ENCODE data around the gene MEF2D.

The MEF2D gene

GRCh38 chr1:156495401-156496140 lies 5.0 kb downstream of the MEF2D start:
- TF ChIP-seq REST (IDR thresholded peaks at IDR 0.05; ENCODE audit: low read depth): no peak
- TF ChIP-seq CEBPB (IDR thresholded peaks at IDR 0.05): no peak
- TF ChIP-seq ZBTB7A (IDR thresholded peaks at IDR 0.05; ENCODE audit: low read depth): no peak
- TF ChIP-seq EP300 (IDR thresholded peaks at IDR 0.05; ENCODE audit: borderline replicate concordance): no peak
- no peak for TF ChIP-seq NFIC (IDR thresholded peaks at IDR 0.05)
- TF ChIP-seq TCF12 (IDR thresholded peaks at IDR 0.05; ENCODE audit: low read depth): no peak
- TF ChIP-seq YY1 (IDR thresholded peaks at IDR 0.05; ENCODE audit: low read depth): no peak
- TF ChIP-seq CREB1 (IDR thresholded peaks at IDR 0.05; ENCODE audit: low read depth): no peak
- no peak for TF ChIP-seq MAX (IDR thresholded peaks at IDR 0.05)
- TF ChIP-seq FOXM1 (IDR thresholded peaks at IDR 0.05; ENCODE audit: borderline replicate concordance, low read depth): no peak
- no peak for TF ChIP-seq TEAD4 (IDR thresholded peaks at IDR 0.05)
- TF ChIP-seq USF1 (IDR thresholded peaks at IDR 0.05): no peak
- TF ChIP-seq TAF1 (IDR thresholded peaks at IDR 0.05; ENCODE audit: low read depth): no peak
- no peak for TF ChIP-seq RAD21 (IDR thresholded peaks at IDR 0.05; ENCODE audit: low read depth)
- TF ChIP-seq EGR1 (IDR thresholded peaks at IDR 0.05): no peak

- no peak for TF ChIP-seq ZBTB7A (IDR thresholded peaks at IDR 0.05; ENCODE audit: low read depth)
- TF ChIP-seq RAD21 (IDR thresholded peaks at IDR 0.05; ENCODE audit: low read depth): no peak
- no peak for TF ChIP-seq TCF12 (IDR thresholded peaks at IDR 0.05; ENCODE audit: low read depth)
- TF ChIP-seq TAF1 (IDR thresholded peaks at IDR 0.05; ENCODE audit: low read depth): no peak
- no peak for TF ChIP-seq REST (IDR thresholded peaks at IDR 0.05; ENCODE audit: low read depth)
- no peak for TF ChIP-seq TEAD4 (IDR thresholded peaks at IDR 0.05)
- no peak for TF ChIP-seq YY1 (IDR thresholded peaks at IDR 0.05; ENCODE audit: low read depth)
- TF ChIP-seq USF1 (IDR thresholded peaks at IDR 0.05): no peak
- TF ChIP-seq NFIC (IDR thresholded peaks at IDR 0.05): no peak
- no peak for TF ChIP-seq CREB1 (IDR thresholded peaks at IDR 0.05; ENCODE audit: low read depth)
- no peak for TF ChIP-seq MAX (IDR thresholded peaks at IDR 0.05)
- no peak for TF ChIP-seq CEBPB (IDR thresholded peaks at IDR 0.05)
- no peak for TF ChIP-seq EGR1 (IDR thresholded peaks at IDR 0.05)
- TF ChIP-seq FOXM1 (IDR thresholded peaks at IDR 0.05; ENCODE audit: borderline replicate concordance, low read depth): no peak
- no peak for TF ChIP-seq EP300 (IDR thresholded peaks at IDR 0.05; ENCODE audit: borderline replicate concordance)
These were observed 6.2 kb downstream of the MEF2D start for GRCh38 chr1:156494309-156494895.

GRCh38 chr1:156493742-156494141 lies 6.8 kb downstream of the MEF2D start:
- TF ChIP-seq TEAD4 (IDR thresholded peaks at IDR 0.05) (no peak), NFIC (IDR thresholded peaks at IDR 0.05) (no peak), FOXM1 (IDR thresholded peaks at IDR 0.05; ENCODE audit: borderline replicate concordance, low read depth) (no peak), CREB1 (IDR thresholded peaks at IDR 0.05; ENCODE audit: low read depth) (no peak), TAF1 (IDR thresholded peaks at IDR 0.05; ENCODE audit: low read depth) (no peak), TCF12 (IDR thresholded peaks at IDR 0.05; ENCODE audit: low read depth) (no peak), MAX (IDR thresholded peaks at IDR 0.05) (no peak), REST (IDR thresholded peaks at IDR 0.05; ENCODE audit: low read depth) (no peak), ZBTB7A (IDR thresholded peaks at IDR 0.05; ENCODE audit: low read depth) (no peak), EP300 (IDR thresholded peaks at IDR 0.05; ENCODE audit: borderline replicate concordance) (no peak), USF1 (IDR thresholded peaks at IDR 0.05) (no peak), EGR1 (IDR thresholded peaks at IDR 0.05) (no peak), CEBPB (IDR thresholded peaks at IDR 0.05) (no peak), RAD21 (IDR thresholded peaks at IDR 0.05; ENCODE audit: low read depth) (no peak), YY1 (IDR thresholded peaks at IDR 0.05; ENCODE audit: low read depth) (no peak)
